AG09309 (cell line): ENCODE measurements around the gene MAP3K20.

Source experiments
- DNase-seq: peaks from one replicate; pipeline ENCODE4 v3.0.0-alpha.2; 2010; ENCODE audit warnings: low read depth
- H3K4me3 ChIP-seq: 2 replicates; pipeline ENCODE4 v1.5.1; 2011; ENCODE audit warnings: mild to moderate bottlenecking, low read depth, low read length, moderate library complexity; ENCODE audit not compliant: control insufficient read depth
- TF ChIP-seq, protein P1 (sequence below): IDR thresholded peaks from 2 replicates; pipeline ENCODE4 v1.5.1; 2011; ENCODE audit warnings: mild to moderate bottlenecking, low read depth, low read length, inconsistent platforms; ENCODE audit not compliant: insufficient read depth, control insufficient read depth; ENCODE audit errors: missing control alignments

The MAP3K20 gene

DNA sequence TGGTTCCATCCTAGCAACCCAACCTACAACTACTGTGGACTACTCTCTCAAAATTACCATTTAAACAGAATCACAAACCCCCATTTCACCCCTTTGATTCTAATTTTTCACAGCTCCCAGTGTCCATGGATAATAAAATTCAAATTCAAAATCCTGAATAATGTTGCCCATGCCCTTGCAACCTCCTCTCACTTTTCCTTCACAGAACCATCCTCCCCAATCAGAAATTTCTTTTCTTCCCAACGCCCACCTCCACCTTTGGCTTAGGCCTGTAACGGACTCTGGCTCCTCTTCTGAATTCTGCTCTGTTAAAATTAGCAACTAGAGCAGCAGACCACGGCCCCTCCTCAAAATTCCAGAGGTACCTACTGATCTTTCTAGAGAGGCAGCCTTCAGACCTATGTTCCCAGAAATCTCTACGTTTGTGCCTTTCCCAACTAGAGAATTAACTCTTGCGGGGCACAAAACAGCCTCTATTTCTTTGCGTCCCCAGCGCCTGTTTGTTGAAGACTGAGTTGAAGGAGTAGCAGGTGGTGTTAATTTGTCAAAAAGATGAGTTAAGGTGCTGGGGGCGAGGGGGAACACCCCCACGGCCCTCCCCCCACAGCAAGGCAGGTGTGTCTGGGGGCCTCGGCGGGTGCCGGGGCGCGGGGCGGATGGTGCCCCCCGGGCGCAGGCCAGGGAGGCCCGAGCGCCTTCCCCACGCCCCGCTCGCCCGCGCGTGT is 428 bp upstream of the MAP3K20 start:
- DNase-seq, result no peak
- H3K4me3 ChIP-seq, result peak overlapping the region; percentile 66
- TF ChIP-seq, protein P1, sequence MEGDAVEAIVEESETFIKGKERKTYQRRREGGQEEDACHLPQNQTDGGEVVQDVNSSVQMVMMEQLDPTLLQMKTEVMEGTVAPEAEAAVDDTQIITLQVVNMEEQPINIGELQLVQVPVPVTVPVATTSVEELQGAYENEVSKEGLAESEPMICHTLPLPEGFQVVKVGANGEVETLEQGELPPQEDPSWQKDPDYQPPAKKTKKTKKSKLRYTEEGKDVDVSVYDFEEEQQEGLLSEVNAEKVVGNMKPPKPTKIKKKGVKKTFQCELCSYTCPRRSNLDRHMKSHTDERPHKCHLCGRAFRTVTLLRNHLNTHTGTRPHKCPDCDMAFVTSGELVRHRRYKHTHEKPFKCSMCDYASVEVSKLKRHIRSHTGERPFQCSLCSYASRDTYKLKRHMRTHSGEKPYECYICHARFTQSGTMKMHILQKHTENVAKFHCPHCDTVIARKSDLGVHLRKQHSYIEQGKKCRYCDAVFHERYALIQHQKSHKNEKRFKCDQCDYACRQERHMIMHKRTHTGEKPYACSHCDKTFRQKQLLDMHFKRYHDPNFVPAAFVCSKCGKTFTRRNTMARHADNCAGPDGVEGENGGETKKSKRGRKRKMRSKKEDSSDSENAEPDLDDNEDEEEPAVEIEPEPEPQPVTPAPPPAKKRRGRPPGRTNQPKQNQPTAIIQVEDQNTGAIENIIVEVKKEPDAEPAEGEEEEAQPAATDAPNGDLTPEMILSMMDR, result no peak

DNA sequence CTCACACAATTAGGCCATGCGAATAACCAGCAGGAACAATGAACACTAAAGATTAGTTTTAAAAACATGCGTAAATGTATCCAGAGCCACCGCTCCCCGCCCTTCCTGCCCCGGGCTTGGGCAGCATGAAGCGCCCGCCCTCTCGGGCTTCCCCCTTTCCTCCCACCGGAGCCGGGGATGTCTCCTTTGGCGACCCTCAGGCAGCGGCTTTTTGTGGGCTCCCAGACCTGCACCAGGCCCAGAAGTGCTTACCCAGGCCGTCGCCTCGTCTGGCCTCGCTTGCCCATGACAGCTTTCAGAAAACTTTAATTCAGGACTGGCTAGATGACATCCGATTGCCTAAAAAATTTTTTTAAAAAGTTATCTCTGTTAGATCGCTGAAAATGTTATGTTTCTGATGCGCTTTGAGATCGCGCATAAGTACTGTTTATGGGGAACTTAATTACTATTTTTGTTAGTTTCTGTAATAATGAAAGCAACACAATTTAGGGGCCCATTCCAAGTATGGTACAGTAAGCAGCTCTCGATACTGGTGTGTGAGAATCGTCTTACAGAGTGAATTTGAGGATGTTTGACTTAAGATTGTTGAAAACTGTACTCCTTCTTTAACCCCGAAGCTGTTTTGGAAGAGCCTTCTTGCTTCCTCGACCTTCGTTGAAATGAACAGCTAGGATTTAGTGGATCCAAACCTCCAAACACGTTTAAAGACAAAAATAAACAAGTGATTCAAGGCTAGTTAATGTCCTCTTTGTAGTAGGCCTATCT is 1.1 kb downstream of the MAP3K20 start:
- no peak for DNase-seq

DNA sequence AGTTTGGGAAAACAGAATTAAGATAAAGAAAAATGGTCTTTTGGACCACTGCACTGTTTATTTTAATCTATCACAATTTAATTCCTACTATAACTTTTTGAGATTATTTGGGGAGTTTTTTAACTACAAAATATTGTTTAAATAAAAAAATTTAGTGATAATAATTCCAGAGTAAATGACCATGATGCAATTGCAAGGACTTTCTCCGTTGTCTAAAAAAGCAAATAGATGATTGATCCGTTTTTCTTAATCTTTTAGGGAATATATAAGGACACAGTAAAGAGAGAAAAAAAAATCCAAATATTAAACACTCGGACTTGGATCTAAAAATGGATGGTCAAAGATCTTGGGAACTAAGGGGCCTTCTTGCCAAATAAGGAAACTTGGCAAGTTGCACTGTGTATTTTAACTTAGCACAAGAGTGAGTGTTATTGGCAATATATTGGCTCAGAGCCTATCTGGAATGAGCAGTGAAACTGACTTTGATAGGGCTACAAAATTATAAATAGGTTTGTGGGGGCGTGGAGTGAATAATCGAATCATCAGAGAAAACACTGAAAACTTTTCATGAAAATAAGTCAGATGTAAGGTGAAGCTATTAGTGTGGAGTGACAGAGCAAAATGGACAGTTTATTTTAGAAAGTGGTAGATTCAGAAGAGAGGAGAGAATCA is 2.0 kb downstream of the MAP3K20 start:
- H3K4me3 ChIP-seq, result no peak overlapping the region; the same call in 1 of the 2 replicates
- TF ChIP-seq, protein P1, result no peak
- DNase-seq, result no peak

More for the DNA sequence above, 1.1 kb downstream of the MAP3K20 start:
- peak overlapping the region; percentile 66 for H3K4me3 ChIP-seq
- TF ChIP-seq, protein P1, result no peak

DNA sequence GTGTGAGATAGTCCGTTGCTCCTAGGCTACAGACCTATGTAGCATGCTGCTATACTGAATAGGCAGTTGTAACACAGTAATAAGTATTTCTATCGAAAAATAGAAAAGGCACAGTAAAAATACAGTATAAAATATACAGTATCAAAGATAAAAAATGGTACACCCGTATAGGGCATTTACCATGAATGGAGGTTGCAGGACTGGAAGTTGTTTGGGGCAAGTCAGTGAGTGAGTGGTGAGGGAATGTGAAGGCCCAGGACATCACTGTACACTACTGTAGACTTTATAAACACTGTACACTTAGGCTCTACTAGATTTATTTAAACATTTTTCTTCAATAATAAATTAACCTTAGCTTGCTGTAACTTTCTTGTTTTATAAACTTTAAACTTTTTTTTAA is 3.5 kb downstream of the MAP3K20 start:
- TF ChIP-seq, protein P1, result no peak
- DNase-seq, result no peak
- no peak overlapping the region for H3K4me3 ChIP-seq

DNA sequence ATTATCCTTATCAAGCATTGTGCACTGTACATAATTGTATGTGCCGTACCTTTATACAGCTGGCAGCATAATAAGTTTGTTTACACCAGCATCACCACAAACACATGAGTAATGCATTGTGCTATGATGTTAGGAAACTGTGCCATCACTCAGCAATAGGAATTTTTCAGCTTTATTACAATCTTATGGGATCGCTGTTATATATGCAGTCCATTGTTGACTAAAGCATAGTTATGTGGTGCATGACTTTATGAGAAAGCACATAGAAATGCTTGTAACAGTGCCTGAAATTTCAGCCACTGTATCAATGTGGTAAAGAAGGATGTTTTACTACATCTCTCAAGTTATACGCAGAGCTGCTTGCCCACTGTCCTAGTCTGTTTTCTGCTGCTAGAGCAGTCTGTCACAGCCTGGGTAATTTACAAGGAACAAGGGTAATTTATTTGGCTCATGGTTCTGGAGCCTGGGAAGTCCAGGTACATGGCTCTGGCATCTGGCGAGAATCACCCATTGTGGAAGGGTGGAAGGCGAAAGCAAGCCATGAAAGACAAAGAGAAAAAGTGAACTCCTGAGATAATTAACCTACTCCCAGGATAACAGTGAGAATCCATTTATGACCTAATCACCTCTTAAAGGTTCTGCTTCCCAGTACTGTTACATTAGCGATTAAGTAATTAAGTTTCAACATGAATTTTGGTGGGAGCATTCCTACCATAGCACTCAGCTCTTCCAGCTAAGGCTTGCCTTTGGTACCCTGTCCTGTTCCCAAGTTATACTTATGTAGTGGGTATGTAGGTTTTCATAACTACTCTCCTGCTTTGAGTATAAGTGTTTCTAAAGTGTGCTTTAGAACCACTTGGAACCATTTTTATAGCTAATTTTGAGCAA is 4.6 kb downstream of the MAP3K20 start:
- no peak overlapping the region for H3K4me3 ChIP-seq
- DNase-seq, result peak; percentile 95
- TF ChIP-seq, protein P1, result no peak

DNA sequence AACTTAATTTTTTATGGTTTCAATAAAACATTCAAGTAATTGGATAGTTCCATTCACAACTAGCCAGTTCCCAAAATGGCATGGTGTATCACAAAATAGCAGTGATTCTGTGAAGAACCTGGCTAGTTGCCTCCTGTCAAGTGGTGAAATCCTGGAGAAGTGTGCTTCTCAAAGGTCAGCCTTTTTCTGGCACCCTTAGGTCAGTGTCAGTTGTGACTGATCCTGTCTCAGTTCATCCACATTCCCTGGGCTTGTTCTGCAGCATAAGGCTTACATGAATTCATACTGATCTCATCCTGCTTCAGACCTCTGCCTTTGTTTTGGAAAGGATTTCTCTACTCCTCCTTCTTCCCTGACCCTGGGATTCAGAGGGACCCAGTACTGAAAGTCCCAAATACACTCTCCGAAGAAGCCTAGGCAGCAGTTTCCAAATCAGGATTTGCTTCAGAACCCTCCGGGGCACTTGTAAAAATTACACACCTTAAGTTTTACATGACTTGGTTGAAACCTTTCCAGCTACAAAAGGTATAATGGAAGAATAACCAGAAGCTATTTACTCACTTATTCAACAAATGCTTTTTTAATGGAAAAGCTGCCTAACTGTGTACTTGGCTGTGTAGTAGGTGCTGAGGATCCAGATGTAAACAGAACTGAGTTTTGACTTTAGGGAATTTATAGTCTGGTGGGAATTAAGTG is 11.0 kb downstream of the MAP3K20 start:
- no peak overlapping the region for H3K4me3 ChIP-seq
- TF ChIP-seq, protein P1, result no peak
- DNase-seq, result no peak
